Osteoblast (primary cell): ENCODE measurements around the gene TRIM47. TPM values are rescaled to one million over a fixed set of nuclear protein-coding genes. Genes with fewer than 3 reads are reported as not detected.

Experiments used
- DNase-seq: peaks from one replicate; pipeline ENCODE4 v3.0.0; 2011; ENCODE audit warnings: low spot score, mixed read lengths; ENCODE audit not compliant: insufficient read length; ENCODE audit errors: missing footprints
- H2AFZ ChIP-seq: 2 replicates; pipeline ENCODE4 v1.6.0; 2011; ENCODE audit warnings: mild to moderate bottlenecking, low read length
- H3K27ac ChIP-seq: 2 replicates; pipeline ENCODE4 v1.5.1; 2011; ENCODE audit warnings: mild to moderate bottlenecking, low read depth, low read length, moderate library complexity
- H3K27me3 ChIP-seq: 2 replicates; pipeline ENCODE4 v1.6.0; 2012; ENCODE audit warnings: mild to moderate bottlenecking, control low read depth, inconsistent platforms, low read length, moderate library complexity; ENCODE audit not compliant: insufficient read depth
- H3K36me3 ChIP-seq: 2 replicates; pipeline ENCODE4 v1.5.1; 2011; ENCODE audit warnings: mild to moderate bottlenecking, low read length, control low read depth, moderate library complexity; ENCODE audit not compliant: insufficient read depth
- H3K4me1 ChIP-seq: 2 replicates; pipeline ENCODE4 v1.5.1; 2011; ENCODE audit warnings: mild to moderate bottlenecking, low read length, control low read depth, moderate library complexity; ENCODE audit not compliant: insufficient read depth
- H3K4me2 ChIP-seq: 2 replicates; pipeline ENCODE4 v1.6.0; 2011; ENCODE audit warnings: mild to moderate bottlenecking, low read length; ENCODE audit not compliant: insufficient read depth
- H3K4me3 ChIP-seq: fragments of 200-600 bp; sonication (generic); 3 replicates; pipeline ENCODE4 v1.5.1; 2012; ENCODE audit warnings: mild to moderate bottlenecking, low read length, inconsistent platforms; ENCODE audit not compliant: insufficient read depth
- H3K79me2 ChIP-seq: 2 replicates; pipeline ENCODE4 v1.6.0; 2012; ENCODE audit warnings: mild to moderate bottlenecking, low read length, control low read depth, inconsistent platforms; ENCODE audit not compliant: insufficient read depth
- H3K9me3 ChIP-seq: 2 replicates; pipeline ENCODE4 v1.5.1; 2011; ENCODE audit warnings: low read depth, low read length, control low read depth
- H4K20me1 ChIP-seq: 2 replicates; pipeline ENCODE4 v1.6.0; 2012; ENCODE audit warnings: mild to moderate bottlenecking, low read length, control low read depth; ENCODE audit not compliant: insufficient read depth
- total RNA-seq: library from RNA; depleted of rRNA; stranded (reverse); fragments of >200 nt; gene quantifications from 2 replicates; pipeline ENCODE4 v1.2.3, GENCODE V29; 2012
- TF ChIP-seq, protein P1 (sequence below): IDR thresholded peaks from 2 replicates; pipeline ENCODE4 v1.5.1; 2011; ENCODE audit warnings: mild to moderate bottlenecking, low read depth, low read length, moderate library complexity; ENCODE audit errors: extremely low read depth

TRIM47 gene
- total RNA-seq, 1 donor, result 21.7 TPM

DNA sequence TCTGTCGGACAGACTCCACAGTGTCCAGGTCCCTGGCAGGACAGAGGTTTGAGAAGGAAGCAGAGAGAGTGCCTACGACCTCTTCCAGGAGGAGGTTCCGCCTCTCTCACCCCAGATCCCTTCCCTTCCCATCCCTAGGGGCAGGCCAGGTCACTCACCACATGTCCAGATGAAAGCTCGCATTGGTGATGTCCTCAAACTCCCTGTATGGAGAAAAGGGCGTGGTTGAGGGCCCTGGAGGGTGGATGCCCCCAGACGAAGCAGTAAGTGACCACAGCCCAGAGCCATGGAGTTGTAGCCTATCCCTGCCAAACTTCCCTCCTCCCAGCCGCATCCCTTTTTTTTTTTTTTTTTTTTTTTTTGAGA lies 37.6 kb downstream of the TRIM47 start:
- H3K4me1 ChIP-seq, result no peaks in the 10 kb centered on the region
- H3K79me2 ChIP-seq, result no peaks in the 10 kb centered on the region
- no peaks in the 10 kb centered on the region for H3K36me3 ChIP-seq
- no peak overlapping the region for H3K4me3 ChIP-seq
- no peak overlapping the region for H3K27ac ChIP-seq
- no peak overlapping the region for H3K4me2 ChIP-seq
- no peak for DNase-seq
- TF ChIP-seq, protein P1, sequence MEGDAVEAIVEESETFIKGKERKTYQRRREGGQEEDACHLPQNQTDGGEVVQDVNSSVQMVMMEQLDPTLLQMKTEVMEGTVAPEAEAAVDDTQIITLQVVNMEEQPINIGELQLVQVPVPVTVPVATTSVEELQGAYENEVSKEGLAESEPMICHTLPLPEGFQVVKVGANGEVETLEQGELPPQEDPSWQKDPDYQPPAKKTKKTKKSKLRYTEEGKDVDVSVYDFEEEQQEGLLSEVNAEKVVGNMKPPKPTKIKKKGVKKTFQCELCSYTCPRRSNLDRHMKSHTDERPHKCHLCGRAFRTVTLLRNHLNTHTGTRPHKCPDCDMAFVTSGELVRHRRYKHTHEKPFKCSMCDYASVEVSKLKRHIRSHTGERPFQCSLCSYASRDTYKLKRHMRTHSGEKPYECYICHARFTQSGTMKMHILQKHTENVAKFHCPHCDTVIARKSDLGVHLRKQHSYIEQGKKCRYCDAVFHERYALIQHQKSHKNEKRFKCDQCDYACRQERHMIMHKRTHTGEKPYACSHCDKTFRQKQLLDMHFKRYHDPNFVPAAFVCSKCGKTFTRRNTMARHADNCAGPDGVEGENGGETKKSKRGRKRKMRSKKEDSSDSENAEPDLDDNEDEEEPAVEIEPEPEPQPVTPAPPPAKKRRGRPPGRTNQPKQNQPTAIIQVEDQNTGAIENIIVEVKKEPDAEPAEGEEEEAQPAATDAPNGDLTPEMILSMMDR, result no peak
- H3K27me3 ChIP-seq, result no peaks in the 10 kb centered on the region
- no peak overlapping the region for H2AFZ ChIP-seq
- H3K9me3 ChIP-seq, result no peaks in the 10 kb centered on the region
- no peaks in the 10 kb centered on the region for H4K20me1 ChIP-seq

DNA sequence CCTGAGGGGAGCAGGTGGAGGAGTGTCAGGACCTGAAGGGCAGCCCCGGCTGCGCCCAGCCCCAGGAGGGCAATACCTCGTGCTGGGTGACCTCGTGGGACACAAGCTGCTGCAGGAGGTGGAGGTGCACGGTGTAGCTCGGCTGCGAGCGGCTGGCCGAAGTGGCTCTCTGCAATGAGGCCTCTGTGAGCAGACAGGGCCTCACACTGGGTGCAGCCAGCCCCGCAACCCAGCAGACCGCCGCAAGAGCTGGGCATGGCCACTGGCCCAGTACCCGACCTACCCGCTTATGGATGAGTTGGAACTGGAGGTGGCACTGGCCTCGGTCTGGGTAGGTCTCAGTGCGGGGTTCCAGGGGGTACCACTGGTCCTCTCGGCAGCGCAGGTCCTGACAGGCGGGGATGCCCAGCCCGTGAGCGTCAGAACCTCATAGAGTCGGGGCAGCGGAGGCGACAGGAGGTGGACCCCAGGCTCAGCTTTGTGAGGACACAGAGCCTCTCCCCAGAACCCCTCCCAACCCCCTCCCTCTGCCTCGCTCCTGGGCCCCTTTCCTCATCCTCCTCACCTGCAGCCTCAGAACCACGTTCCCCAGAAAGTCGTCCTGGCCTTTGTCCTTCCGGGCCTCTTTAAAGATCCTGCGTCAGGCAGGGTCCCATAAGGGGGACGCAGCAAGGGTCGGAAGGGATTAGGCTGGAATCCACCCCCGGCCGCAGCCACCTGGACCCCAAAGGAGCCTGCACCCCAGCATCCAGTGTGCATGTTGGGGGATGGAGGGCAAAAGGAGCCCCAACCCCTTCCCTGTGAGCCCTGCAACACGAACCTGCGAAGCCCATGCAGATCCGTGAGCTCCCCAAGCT lies 38.2 kb downstream of the TRIM47 start:
- no peak overlapping the region for H3K27ac ChIP-seq
- no peaks in the 10 kb centered on the region for H3K36me3 ChIP-seq
- no peaks in the 10 kb centered on the region for H4K20me1 ChIP-seq
- no peak overlapping the region for H3K4me2 ChIP-seq
- H3K4me3 ChIP-seq, result no peak overlapping the region
- no peaks in the 10 kb centered on the region for H3K4me1 ChIP-seq
- peak; percentile 83 for DNase-seq
- H3K27me3 ChIP-seq, result no peaks in the 10 kb centered on the region
- H3K79me2 ChIP-seq, result no peaks in the 10 kb centered on the region
- TF ChIP-seq, protein P1, result no peak
- H3K9me3 ChIP-seq, result no peaks in the 10 kb centered on the region
- no peak overlapping the region for H2AFZ ChIP-seq

DNA sequence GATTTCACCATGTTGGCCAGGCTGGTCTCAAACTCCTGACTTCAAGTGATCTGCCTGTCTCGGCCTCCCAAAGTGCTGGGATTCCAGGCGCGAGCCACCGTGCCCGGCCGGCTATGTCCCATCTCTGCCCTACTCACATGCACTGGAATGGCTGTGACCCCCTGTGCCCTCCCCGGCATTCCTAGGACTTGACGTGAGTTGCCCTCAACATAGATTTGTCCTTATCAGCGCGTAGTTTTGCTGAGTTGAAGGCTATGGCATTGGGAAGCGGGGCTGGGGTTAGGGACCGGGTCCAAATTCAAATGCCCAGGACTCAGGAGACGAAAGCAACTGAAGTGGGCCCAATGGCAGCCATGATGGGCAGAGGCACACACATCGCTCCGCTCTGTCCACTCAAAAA lies 40.0 kb downstream of the TRIM47 start:
- Histone ChIP-seq H3K4me1 (no peaks in the 10 kb centered on the region), H3K79me2 (no peaks in the 10 kb centered on the region), H3K4me2 (no peak overlapping the region), H4K20me1 (no peaks in the 10 kb centered on the region), H3K27ac (no peak overlapping the region), H3K9me3 (no peaks in the 10 kb centered on the region), H2AFZ (no peak overlapping the region), H3K4me3 (no peak overlapping the region), H3K27me3 (no peaks in the 10 kb centered on the region), H3K36me3 (no peaks in the 10 kb centered on the region)
- no peak for DNase-seq
- TF ChIP-seq, protein P1, result no peak

- peak; percentile 81 for DNase-seq
- H3K9me3 ChIP-seq, result no peaks in the 10 kb centered on the region
- H3K4me1 ChIP-seq, result no peaks in the 10 kb centered on the region
- H3K27ac ChIP-seq, result no peak overlapping the region
- TF ChIP-seq, protein P1, result no peak
- no peak overlapping the region for H3K4me2 ChIP-seq
- no peaks in the 10 kb centered on the region for H3K27me3 ChIP-seq
- H4K20me1 ChIP-seq, result no peaks in the 10 kb centered on the region
- no peak overlapping the region for H2AFZ ChIP-seq
- no peaks in the 10 kb centered on the region for H3K79me2 ChIP-seq
- H3K36me3 ChIP-seq, result no peaks in the 10 kb centered on the region
- no peak overlapping the region for H3K4me3 ChIP-seq
Measured at GRCh38 chr17:75837899-75838298, 40.5 kb downstream of the TRIM47 start.
